ENCODE measurements around the gene SMIM35.

Gene SMIM35

GRCh38 chr11:118056806-118057205 lies 30.0 kb downstream of the SMIM35 start:
- TF ChIP-seq CTCF (IDR thresholded peaks at IDR 0.05; ENCODE audit: insufficient read depth, missing control alignments): no peak
- no peak for DNase-seq (ENCODE audit: insufficient read length, low spot score)
- FAIRE-seq: no peak

- FAIRE-seq: no peak
- TF ChIP-seq CTCF (IDR thresholded peaks at IDR 0.05; ENCODE audit: insufficient read depth, missing control alignments): no peak
- no peak for DNase-seq (ENCODE audit: insufficient read length, low spot score)
These were observed 30.8 kb downstream of the SMIM35 start for GRCh38 chr11:118055966-118056365.

GRCh38 chr11:118054712-118055640 lies 31.8 kb downstream of the SMIM35 start:
- no peak for FAIRE-seq
- DNase-seq (ENCODE audit: insufficient read length, low spot score): no peak
- no peak for TF ChIP-seq CTCF (IDR thresholded peaks at IDR 0.05; ENCODE audit: insufficient read depth, missing control alignments)

GRCh38 chr11:118052581-118053206 lies 34.1 kb downstream of the SMIM35 start:
- FAIRE-seq (no peak), DNase-seq (ENCODE audit: insufficient read length, low spot score) (no peak)
- TF ChIP-seq CTCF (IDR thresholded peaks at IDR 0.05; ENCODE audit: insufficient read depth, missing control alignments): no peak

GRCh38 chr11:118051611-118052461 lies 34.9 kb downstream of the SMIM35 start:
- DNase-seq (ENCODE audit: insufficient read length, low spot score): no peak
- no peak for FAIRE-seq
- TF ChIP-seq CTCF (IDR thresholded peaks at IDR 0.05; ENCODE audit: insufficient read depth, missing control alignments): no peak

GRCh38 chr11:118051136-118051610 lies 35.6 kb downstream of the SMIM35 start:
- no peak for TF ChIP-seq CTCF (IDR thresholded peaks at IDR 0.05; ENCODE audit: insufficient read depth, missing control alignments)
- FAIRE-seq (no peak), DNase-seq (ENCODE audit: insufficient read length, low spot score) (no peak)
